Mesendoderm (in vitro differentiated cells): ENCODE data around the gene MYPN.

Source experiments
- DNase-seq: peaks from one replicate; pipeline ENCODE4 v3.0.0; 2013
- H2AK5ac ChIP-seq: 2 replicates; pipeline ENCODE4 v1.6.1; 2013; ENCODE audit warnings: low read length, inconsistent platforms
- H2BK120ac ChIP-seq: 2 replicates; pipeline ENCODE4 v1.6.1; 2013; ENCODE audit warnings: low read depth, mild to moderate bottlenecking, low read length, moderate library complexity, mixed read lengths
- H2BK15ac ChIP-seq: replicated peaks from 2 replicates; pipeline ENCODE4 v1.6.1; 2013; ENCODE audit warnings: low read depth, mild to moderate bottlenecking, moderate library complexity
- H2BK5ac ChIP-seq: 2 replicates; pipeline ENCODE4 v1.6.1; 2013; ENCODE audit warnings: low read length, inconsistent platforms
- H3K18ac ChIP-seq: 2 replicates; pipeline ENCODE4 v1.6.1; 2013; ENCODE audit warnings: mild to moderate bottlenecking, low read length, mixed read lengths
- H3K23ac ChIP-seq: one replicate; pipeline ENCODE4 v1.6.1; 2013; ENCODE audit warnings: low read length
- H3K27ac ChIP-seq: 2 replicates; pipeline ENCODE4 v1.5.1; 2013; ENCODE audit warnings: low read depth, mild to moderate bottlenecking, inconsistent platforms, low read length, moderate library complexity
- H3K27me3 ChIP-seq: 2 replicates; pipeline ENCODE4 v1.6.1; 2013; ENCODE audit warnings: low read length, control low read depth, mild to moderate bottlenecking, inconsistent platforms; ENCODE audit not compliant: insufficient read depth, poor library complexity
- H3K36me3 ChIP-seq: 2 replicates; pipeline ENCODE4 v1.6.1; 2013; ENCODE audit warnings: low read length, inconsistent platforms; ENCODE audit not compliant: control insufficient read depth, insufficient read depth
- H3K4ac ChIP-seq: one replicate; pipeline ENCODE4 v1.6.1; 2013; ENCODE audit warnings: low read depth, mild to moderate bottlenecking, low read length, moderate library complexity
- H3K4me1 ChIP-seq: 2 replicates; pipeline ENCODE4 v1.6.1; 2013; ENCODE audit warnings: low read depth, low read length, inconsistent platforms; ENCODE audit not compliant: control insufficient read depth
- H3K4me2 ChIP-seq: 2 replicates; pipeline ENCODE4 v1.6.1; 2013; ENCODE audit warnings: low read length
- H3K4me3 ChIP-seq: 2 replicates; pipeline ENCODE4 v1.5.1; 2013; ENCODE audit warnings: mild to moderate bottlenecking, low read length
- H3K56ac ChIP-seq: one replicate; pipeline ENCODE4 v1.6.1; 2013; ENCODE audit warnings: low read length
- H3K79me1 ChIP-seq: 2 replicates; pipeline ENCODE4 v1.6.1; 2013; ENCODE audit warnings: low read length, inconsistent platforms
- H3K79me2 ChIP-seq: 2 replicates; pipeline ENCODE4 v1.6.1; 2013; ENCODE audit warnings: mild to moderate bottlenecking, low read length; ENCODE audit not compliant: control insufficient read depth, insufficient read depth
- H3K9ac ChIP-seq: 2 replicates; pipeline ENCODE4 v1.6.1; 2013; ENCODE audit warnings: low read length, inconsistent platforms
- H4K5ac ChIP-seq: one replicate; pipeline ENCODE4 v1.6.1; 2013; ENCODE audit warnings: low read length
- H4K8ac ChIP-seq: one replicate; pipeline ENCODE4 v1.6.1; 2013; ENCODE audit warnings: low read depth, mild to moderate bottlenecking, control low read depth, low read length, moderate library complexity
- WGBS: extraction: QIAGEN DNeasy Blood & Tissue Kit; methylation state at CpG from one replicate; pipeline ENCODE4 v1.1.7; 2013; ENCODE audit warnings: low lambda C conversion rate, missing lambda C conversion rate; ENCODE audit not compliant: insufficient coverage; ENCODE audit errors: extremely low coverage; 5-methylcytosine and 5-hydroxymethylcytosine counted together

MYPN gene

DNA sequence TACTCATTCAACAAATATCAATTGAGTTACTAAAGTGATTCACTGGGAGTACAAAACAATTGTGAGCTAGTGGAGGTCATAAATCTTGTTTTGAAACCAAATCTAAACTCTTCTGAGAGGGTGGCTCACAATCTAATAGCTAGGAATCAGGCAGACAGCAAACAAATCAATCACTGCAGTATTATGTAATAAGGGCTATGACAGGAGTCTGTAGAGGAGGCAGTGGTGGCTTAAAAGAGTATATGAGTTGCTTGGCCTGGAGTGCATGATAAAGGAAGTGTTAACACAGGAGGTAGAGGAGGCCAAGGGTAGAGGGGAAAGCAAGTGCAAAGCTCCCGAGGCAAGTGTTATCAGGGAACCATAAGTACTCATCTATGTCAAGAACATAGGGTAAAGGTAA is 16.5 kb downstream of the MYPN start:
- Histone ChIP-seq H3K4me1 (peaks cover 6% of the 10 kb centered on the region), H3K56ac (no peak overlapping the region), H3K79me1 (no peaks in the 10 kb centered on the region), H3K4me2 (no peak overlapping the region), H3K27me3 (no peaks in the 10 kb centered on the region), H3K27ac (no peak overlapping the region), H3K36me3 (no peaks in the 10 kb centered on the region), H3K9ac (no peak overlapping the region), H2BK15ac (no peak overlapping the region), H3K4ac (no peak overlapping the region), H2BK5ac (no peak overlapping the region), H3K23ac (no peak overlapping the region), H3K18ac (no peak overlapping the region), H2BK120ac (no peak overlapping the region), H3K4me3 (no peak overlapping the region), H4K8ac (no peak overlapping the region), H4K5ac (no peak overlapping the region), H2AK5ac (no peak overlapping the region), H3K79me2 (no peaks in the 10 kb centered on the region)
- DNase-seq = no peak
- WGBS = no CpG with 5 or more reads among the region's 1 CpG

DNA sequence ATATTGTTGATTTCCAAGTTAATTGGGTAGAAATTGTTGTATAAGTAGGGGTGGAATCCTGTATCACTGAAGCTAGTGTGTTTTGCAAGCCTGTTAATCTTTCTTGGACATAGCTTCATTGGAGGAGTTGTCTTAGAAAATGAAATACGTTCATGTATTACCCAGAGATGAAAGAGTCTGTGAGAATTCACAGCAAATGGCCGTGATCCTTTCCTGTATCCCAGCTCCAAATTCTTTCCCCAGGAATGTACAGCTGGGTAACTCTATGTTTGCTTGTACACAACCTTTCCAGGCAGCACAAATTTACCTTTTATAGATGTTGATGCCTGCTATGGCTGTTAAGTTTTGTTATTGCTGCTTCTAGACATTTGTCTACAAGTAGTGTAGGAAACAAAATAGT is 18.7 kb downstream of the MYPN start:
- H4K8ac ChIP-seq = no peak overlapping the region
- no peaks in the 10 kb centered on the region for H3K79me1 ChIP-seq
- no peak overlapping the region for H3K4me2 ChIP-seq
- no peak overlapping the region for H3K23ac ChIP-seq
- no peak overlapping the region for H2BK5ac ChIP-seq
- no peak for DNase-seq
- no peak overlapping the region for H3K27ac ChIP-seq
- no peak overlapping the region for H3K4me3 ChIP-seq
- H2AK5ac ChIP-seq = no peak overlapping the region
- H3K4me1 ChIP-seq = no peaks in the 10 kb centered on the region
- no peak overlapping the region for H2BK15ac ChIP-seq
- H4K5ac ChIP-seq = no peak overlapping the region
- no peak overlapping the region for H3K9ac ChIP-seq
- H3K79me2 ChIP-seq = no peaks in the 10 kb centered on the region
- no CpG with 5 or more reads among the region's 2 CpGs for WGBS
- H3K56ac ChIP-seq = no peak overlapping the region
- no peak overlapping the region for H3K18ac ChIP-seq
- no peaks in the 10 kb centered on the region for H3K27me3 ChIP-seq
- no peak overlapping the region for H3K4ac ChIP-seq
- no peaks in the 10 kb centered on the region for H3K36me3 ChIP-seq
- H2BK120ac ChIP-seq = no peak overlapping the region

GRCh38 chr10:68132391-68132790 is 23.1 kb downstream of the MYPN start:
- Histone ChIP-seq H3K18ac (no peak overlapping the region), H3K36me3 (no peaks in the 10 kb centered on the region), H4K5ac (no peak overlapping the region), H3K4me2 (no peak overlapping the region), H3K9ac (no peak overlapping the region), H3K4ac (no peak overlapping the region), H2AK5ac (no peak overlapping the region), H2BK5ac (no peak overlapping the region), H3K4me3 (no peak overlapping the region), H3K4me1 (no peaks in the 10 kb centered on the region), H3K79me2 (no peaks in the 10 kb centered on the region), H2BK15ac (no peak overlapping the region), H3K79me1 (no peaks in the 10 kb centered on the region), H3K23ac (no peak overlapping the region), H3K27me3 (no peaks in the 10 kb centered on the region), H4K8ac (no peak overlapping the region), H3K27ac (no peak overlapping the region), H3K56ac (no peak overlapping the region), H2BK120ac (no peak overlapping the region)
- no peak for DNase-seq
- WGBS = no CpG with 5 or more reads among the region's 1 CpG

DNA sequence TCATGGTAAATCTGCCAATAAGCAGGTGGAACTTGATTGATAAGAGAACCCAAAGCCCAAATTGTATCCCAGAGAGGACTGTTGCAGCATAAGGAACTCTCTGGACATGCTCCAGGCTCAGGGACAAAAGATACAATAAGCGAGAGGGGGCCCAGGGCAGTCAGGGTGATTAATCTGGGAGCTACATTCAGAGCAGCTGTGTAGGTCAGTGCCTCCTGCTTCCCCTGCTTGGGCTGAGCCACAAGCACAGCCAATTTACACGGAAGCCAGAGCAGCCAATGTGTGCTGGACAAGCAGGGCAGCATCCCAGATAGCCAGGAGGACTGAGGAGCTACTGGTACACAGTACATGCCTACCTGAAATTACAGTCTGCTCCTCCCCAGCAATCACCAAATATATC is 24.2 kb downstream of the MYPN start:
- no peaks in the 10 kb centered on the region for H3K27me3 ChIP-seq
- no peak for DNase-seq
- no peak overlapping the region for H2BK15ac ChIP-seq
- no peak overlapping the region for H3K4ac ChIP-seq
- H3K36me3 ChIP-seq = no peaks in the 10 kb centered on the region
- H3K4me2 ChIP-seq = no peak overlapping the region
- no peak overlapping the region for H3K27ac ChIP-seq
- no peaks in the 10 kb centered on the region for H3K79me1 ChIP-seq
- H3K23ac ChIP-seq = no peak overlapping the region
- H2BK120ac ChIP-seq = no peak overlapping the region
- H4K5ac ChIP-seq = no peak overlapping the region
- no CpG with 5 or more reads among the region's 2 CpGs for WGBS
- H4K8ac ChIP-seq = no peak overlapping the region
- H3K4me1 ChIP-seq = no peaks in the 10 kb centered on the region
- no peak overlapping the region for H3K9ac ChIP-seq
- H2BK5ac ChIP-seq = no peak overlapping the region
- no peak overlapping the region for H3K4me3 ChIP-seq
- H3K56ac ChIP-seq = no peak overlapping the region
- no peak overlapping the region for H3K18ac ChIP-seq
- no peaks in the 10 kb centered on the region for H3K79me2 ChIP-seq
- no peak overlapping the region for H2AK5ac ChIP-seq

GRCh38 chr10:68135362-68135761 is 26.1 kb downstream of the MYPN start:
- H2BK5ac ChIP-seq = no peak overlapping the region
- no peak overlapping the region for H3K9ac ChIP-seq
- no peaks in the 10 kb centered on the region for H3K36me3 ChIP-seq
- no peak overlapping the region for H2BK120ac ChIP-seq
- no peak overlapping the region for H3K4me2 ChIP-seq
- H3K4me1 ChIP-seq = no peaks in the 10 kb centered on the region
- no CpG with 5 or more reads among the region's 1 CpG for WGBS
- no peak overlapping the region for H3K18ac ChIP-seq
- no peak overlapping the region for H3K23ac ChIP-seq
- H2AK5ac ChIP-seq = no peak overlapping the region
- no peak overlapping the region for H3K4me3 ChIP-seq
- no peaks in the 10 kb centered on the region for H3K79me2 ChIP-seq
- H3K27me3 ChIP-seq = no peaks in the 10 kb centered on the region
- no peak overlapping the region for H3K27ac ChIP-seq
- no peak overlapping the region for H3K4ac ChIP-seq
- DNase-seq = no peak
- no peak overlapping the region for H4K8ac ChIP-seq
- no peak overlapping the region for H3K56ac ChIP-seq
- no peak overlapping the region for H2BK15ac ChIP-seq
- no peaks in the 10 kb centered on the region for H3K79me1 ChIP-seq
- no peak overlapping the region for H4K5ac ChIP-seq

- DNase-seq = peak; percentile 57
- no CpG with 5 or more reads among the region's 8 CpGs for WGBS
- no peak overlapping the region for H4K8ac ChIP-seq
- no peak overlapping the region for H3K4me3 ChIP-seq
- H2BK5ac ChIP-seq = no peak overlapping the region
- H3K4ac ChIP-seq = no peak overlapping the region
- H3K56ac ChIP-seq = no peak overlapping the region
- no peak overlapping the region for H3K18ac ChIP-seq
- no peaks in the 10 kb centered on the region for H3K4me1 ChIP-seq
- no peaks in the 10 kb centered on the region for H3K79me1 ChIP-seq
- no peak overlapping the region for H3K9ac ChIP-seq
- H3K23ac ChIP-seq = no peak overlapping the region
- H2BK15ac ChIP-seq = no peak overlapping the region
- H3K36me3 ChIP-seq = no peaks in the 10 kb centered on the region
- H2BK120ac ChIP-seq = no peak overlapping the region
- H3K79me2 ChIP-seq = no peaks in the 10 kb centered on the region
- no peaks in the 10 kb centered on the region for H3K27me3 ChIP-seq
- no peak overlapping the region for H3K27ac ChIP-seq
- H2AK5ac ChIP-seq = no peak overlapping the region
- H3K4me2 ChIP-seq = no peak overlapping the region
- H4K5ac ChIP-seq = no peak overlapping the region
Observed at GRCh38 chr10:68135922-68136792, 26.9 kb downstream of the MYPN start.
